Heart right ventricle (tissue), 16 donors: ENCODE measurements around the gene TWF2. TPM values are rescaled to one million over a fixed set of nuclear protein-coding genes. Genes with fewer than 3 reads are reported as not detected.

ENCODE experiments used
- ATAC-seq, 8 donors: fragments of 200-7000 bp; cut with Tn5 transposase; one replicate each; pipeline ENCODE4 v1.9.1; 2020; ENCODE audit warnings: mild to moderate bottlenecking in 8 of 8, moderate library complexity in 8 of 8, moderate number of reproducible peaks in 1 of 8
- DNase-seq, 2 donors: peaks; one replicate each; pipeline ENCODE4 v3.0.0-alpha.2; 2020
- H3K27ac ChIP-seq, 10 donors: fragments of 200-600 bp; sonication (generic) in 2 of 10; one replicate each; pipeline versions ENCODE4 v1.5.0 to v1.8.0; 2020 to 2022; ENCODE audit warnings: mild to moderate bottlenecking in 3 of 10
- H3K27me3 ChIP-seq, 7 donors: fragments of 200-600 bp; one replicate each; pipeline ENCODE4 v1.8.0; 2021 to 2022; ENCODE audit warnings: mild to moderate bottlenecking in 2 of 7
- H3K36me3 ChIP-seq, 9 donors: fragments of 200-600 bp; sonication (generic) in 1 of 9; one replicate each; pipeline versions ENCODE4 v1.5.0 to v1.8.0; 2020 to 2022; ENCODE audit warnings: mild to moderate bottlenecking in 2 of 9
- H3K4me1 ChIP-seq, 9 donors: fragments of 200-600 bp; sonication (generic) in 1 of 9; one replicate each; pipeline versions ENCODE4 v1.5.0 to v1.8.0; 2020 to 2022; ENCODE audit warnings: mild to moderate bottlenecking in 4 of 9
- H3K4me3 ChIP-seq, 10 donors: fragments of 200-600 bp; sonication (generic) in 2 of 10; one replicate each; pipeline versions ENCODE4 v1.5.0 to v1.8.0; 2020 to 2022; ENCODE audit warnings: mild to moderate bottlenecking in 7 of 10, moderate library complexity in 2 of 10
- H3K9me3 ChIP-seq, 11 donors: fragments of 200-600 bp in 10 of 11; sonication (generic) in 2 of 11; one replicate each; pipeline versions ENCODE4 v1.5.0 to v1.8.0; 2013 to 2022; ENCODE audit warnings: mild to moderate bottlenecking in 2 of 11, control low read depth in 1 of 11, moderate library complexity in 1 of 11
- WGBS, 2 donors: extraction: QIAGEN DNeasy Blood & Tissue Kit; methylation state at CpG; one replicate each; pipeline ENCODE4 v1.1.7; 2013; ENCODE audit warnings: inconsistent platforms in 1 of 2; 5-methylcytosine and 5-hydroxymethylcytosine counted together
- intact Hi-C, 10 donors: fragments of 100-400 bp; cut with DNase I; formaldehyde crosslinking; loops; one replicate each; pipeline versions ENCODE4 v1.11.1 to v1.14.2; 2022
- polyA plus RNA-seq, 2 donors: library from polyadenylated mRNA; stranded (reverse); fragments of 200-250 nt; gene quantifications; one replicate each; pipeline ENCODE4 v1.2.3, GENCODE V29; 2013
- total RNA-seq, 10 donors: library from RNA; stranded (reverse); fragmentation: NEBNext Ultra II Directional in 3 of 10; extraction: Animal tissue kit (Norgen Biotek cat#: 25700) in 3 of 10; gene quantifications; one replicate each; pipeline versions ENCODE4 v1.2.1 to v1.2.4, GENCODE V29; 2021 to 2023
- TF ChIP-seq, protein P1 (sequence below), 9 donors: fragments of 200-600 bp; sonication (generic) in 2 of 9; IDR thresholded peaks; one replicate each; pipeline versions ENCODE4 v1.5.0 to v1.8.0; 2021 to 2022; ENCODE audit warnings: antibody characterized with exemption in 9 of 9, mild to moderate bottlenecking in 5 of 9, moderate library complexity in 1 of 9
- donor health status: Arrhythmogenic right ventricular cardiomyopathy.
- donor health status: ischemic (EF 13 %, LVEDD 7.1; RV severe dilation, severe dysfunction).
- donor health status: healthy with polysubstance abuse.
- donor health status: DM: no; HTN: yes; CAD: no.
- donor health status: DM: no; HTN: no; CAD: no.
- donor health status: ischemic (EF 25% LVEDD 6.9; RV normal size, moderate dysfunction).
- donor health status: ischemic (EF 25% LVEDD 5.7; RV mildly dilated, moderate dysfunction).
- donor health status: healthy.
- donor health status: DM: yes; HTN: yes; CAD: no.
- donor health status: Ischemic cardiomyopathy.
- donor health status: ischemic (EF 35%, LVEDD 5.7; RV mildly dilated, moderate dysfunction).
- donor health status: nonischemic (EF 11% LVEDD 7.7; RV severe dilation, severe dysfunction).
- donor health status: DM: yes; HTN: yes; CAD: no.
- donor health status: PGD.
- donor health status: ischemic (EF 29% LVEDD 5.4; RV normal size, mild dysfunction).
- donor health status: nonischemic (EF 23%, LVEDD 6.1; RV moderate dilation, normal function).

The TWF2 gene
- total and polyA plus RNA-seq, 12 donors, result 44.7 to 148 (median 96.0) TPM

DNA sequence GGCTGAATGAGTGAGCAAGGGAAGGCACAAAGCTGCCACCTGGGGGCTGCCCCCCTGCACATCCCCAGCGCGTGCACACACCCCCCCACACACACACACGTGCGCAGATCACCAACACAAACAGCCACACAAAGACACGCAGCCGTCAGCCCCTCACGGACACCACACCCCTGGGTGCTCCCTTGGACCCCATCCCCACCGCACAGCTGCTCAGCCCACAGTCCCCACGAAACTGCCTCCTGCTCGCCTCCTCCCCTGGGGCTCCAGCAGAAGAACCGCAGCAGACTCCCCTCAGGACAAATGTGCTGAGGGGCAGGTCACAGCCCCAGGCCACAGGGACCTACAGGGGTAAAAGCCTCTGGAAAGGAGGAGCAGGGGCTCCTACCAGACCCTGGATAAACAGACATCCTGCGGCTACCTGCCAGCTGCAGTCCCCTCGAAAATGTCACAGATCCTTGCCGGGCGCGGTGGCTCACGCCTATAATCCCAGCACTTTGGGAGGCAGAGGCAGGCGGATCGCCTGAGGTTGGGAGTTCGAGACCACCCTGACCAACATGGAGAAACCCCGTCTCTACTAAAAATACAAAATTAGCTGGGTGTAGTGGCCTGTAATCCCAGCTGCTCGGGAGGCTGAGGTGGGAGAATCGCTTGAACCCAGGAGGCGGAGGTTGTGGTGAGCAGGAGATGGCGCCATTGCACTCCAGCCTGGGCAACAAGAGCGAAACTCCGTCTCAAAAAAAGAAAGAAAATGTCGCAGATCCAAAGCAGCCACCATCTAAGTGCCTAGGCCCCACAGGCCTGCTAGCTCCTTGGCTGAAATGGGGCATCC, 6.5 kb downstream of the TWF2 start:
- peak overlapping the region in 7 of 10 donors; percentile 1 to 49 (median 33) for H3K4me3 ChIP-seq
- H3K4me1 ChIP-seq, result peaks cover 19 to 59% (median 48%) of the 10 kb centered on the region in 9 donors
- intact Hi-C loops, result loop anchor here in 4 of 10 donors (2.0 to 10.0 kb wide), 6 partner anchors 44 to 222 kb away; partner anchors contain the start of genes NISCH (in 1 of the 4), TNNC1 (in 1 of the 4) and WDR82 (in 1 of the 4)
- DNase-seq, result no peak
- peak overlapping the region in 8 of 10 donors; percentile 44 to 96 (median 93) for H3K27ac ChIP-seq
- no peaks in the 10 kb centered on the region for H3K27me3 ChIP-seq
- 85 to 89% methylated on average over 28 of the region's 28 CpGs for whole genome bisulfite sequencing, 2 donors
- H3K9me3 ChIP-seq, result no peaks in the 10 kb centered on the region
- TF ChIP-seq, protein P1, sequence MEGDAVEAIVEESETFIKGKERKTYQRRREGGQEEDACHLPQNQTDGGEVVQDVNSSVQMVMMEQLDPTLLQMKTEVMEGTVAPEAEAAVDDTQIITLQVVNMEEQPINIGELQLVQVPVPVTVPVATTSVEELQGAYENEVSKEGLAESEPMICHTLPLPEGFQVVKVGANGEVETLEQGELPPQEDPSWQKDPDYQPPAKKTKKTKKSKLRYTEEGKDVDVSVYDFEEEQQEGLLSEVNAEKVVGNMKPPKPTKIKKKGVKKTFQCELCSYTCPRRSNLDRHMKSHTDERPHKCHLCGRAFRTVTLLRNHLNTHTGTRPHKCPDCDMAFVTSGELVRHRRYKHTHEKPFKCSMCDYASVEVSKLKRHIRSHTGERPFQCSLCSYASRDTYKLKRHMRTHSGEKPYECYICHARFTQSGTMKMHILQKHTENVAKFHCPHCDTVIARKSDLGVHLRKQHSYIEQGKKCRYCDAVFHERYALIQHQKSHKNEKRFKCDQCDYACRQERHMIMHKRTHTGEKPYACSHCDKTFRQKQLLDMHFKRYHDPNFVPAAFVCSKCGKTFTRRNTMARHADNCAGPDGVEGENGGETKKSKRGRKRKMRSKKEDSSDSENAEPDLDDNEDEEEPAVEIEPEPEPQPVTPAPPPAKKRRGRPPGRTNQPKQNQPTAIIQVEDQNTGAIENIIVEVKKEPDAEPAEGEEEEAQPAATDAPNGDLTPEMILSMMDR (IDR thresholded peaks at IDR 0.05), result peak in 5 of 9 donors; percentile 16 to 38 (median 27)
- H3K36me3 ChIP-seq, result peaks cover 0 to 81% (median 54%) of the 10 kb centered on the region in 9 donors
- ATAC-seq, result no peak

DNA sequence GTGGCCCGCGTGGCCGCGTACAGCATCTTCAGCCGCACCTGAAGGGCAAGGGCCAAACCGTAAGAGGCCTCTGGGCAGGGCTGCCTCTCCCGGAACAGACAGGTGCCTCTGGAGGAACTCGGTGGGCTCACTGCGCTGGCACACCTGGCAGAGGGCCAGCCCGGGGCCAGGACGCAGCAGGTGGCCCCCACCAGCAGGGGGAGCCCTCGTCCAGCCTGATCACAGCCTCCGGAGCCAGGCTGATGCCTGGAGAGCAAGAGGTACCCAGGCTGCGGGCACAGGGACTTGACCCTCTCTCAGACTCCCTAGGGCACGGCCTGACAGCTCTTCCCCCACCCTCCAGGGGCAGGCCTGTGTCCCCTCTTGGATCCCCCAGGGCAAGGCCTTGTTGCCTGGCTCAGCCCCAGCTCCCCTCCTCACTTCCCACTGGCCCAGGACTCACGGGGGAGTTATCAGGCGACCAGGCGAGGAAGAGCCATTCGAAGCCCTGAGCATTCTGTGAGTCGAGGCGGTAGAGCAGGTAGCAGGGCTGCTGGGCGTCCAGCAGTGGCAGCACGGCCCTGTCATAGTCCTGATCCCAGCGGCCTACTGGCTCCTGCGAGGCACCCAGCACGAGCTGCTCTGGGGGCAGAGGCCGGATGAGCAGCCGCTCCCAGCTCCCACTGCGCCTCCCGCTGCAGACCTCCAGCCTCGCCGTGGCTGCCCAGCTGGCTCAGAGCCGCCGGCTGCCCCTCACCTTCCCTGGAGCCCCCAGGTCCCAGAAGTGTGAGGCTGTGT, 7.3 kb downstream of the TWF2 start:
- Histone ChIP-seq H3K4me3 (peak overlapping the region in 6 of 10 donors; percentile 5 to 49 (median 28)), H3K27me3 (no peaks in the 10 kb centered on the region), H3K9me3 (no peaks in the 10 kb centered on the region), H3K4me1 (peaks cover 12 to 51% (median 40%) of the 10 kb centered on the region in 9 donors), H3K36me3 (peaks cover 0 to 89% (median 54%) of the 10 kb centered on the region in 9 donors), H3K27ac (peak overlapping the region in 4 of 10 donors; percentile 25 to 93 (median 33))
- intact Hi-C loops, result loop anchor here in 5 of 10 donors (2.0 to 10.0 kb wide), 7 partner anchors 45 to 223 kb away; partner anchors contain the start of genes NISCH (in 1 of the 5), TNNC1 (in 1 of the 5) and WDR82 (in 1 of the 5)
- whole genome bisulfite sequencing, 2 donors, result 74 to 77% methylated on average over 34 of the region's 34 CpGs
- TF ChIP-seq, protein P1 (IDR thresholded peaks at IDR 0.05), result peak; percentile 80 to 98 (median 84)
- peak in 6 of 8 donors; percentile 5 to 38 (median 20) for ATAC-seq
- peak; percentile 63 to 82 for DNase-seq

DNA sequence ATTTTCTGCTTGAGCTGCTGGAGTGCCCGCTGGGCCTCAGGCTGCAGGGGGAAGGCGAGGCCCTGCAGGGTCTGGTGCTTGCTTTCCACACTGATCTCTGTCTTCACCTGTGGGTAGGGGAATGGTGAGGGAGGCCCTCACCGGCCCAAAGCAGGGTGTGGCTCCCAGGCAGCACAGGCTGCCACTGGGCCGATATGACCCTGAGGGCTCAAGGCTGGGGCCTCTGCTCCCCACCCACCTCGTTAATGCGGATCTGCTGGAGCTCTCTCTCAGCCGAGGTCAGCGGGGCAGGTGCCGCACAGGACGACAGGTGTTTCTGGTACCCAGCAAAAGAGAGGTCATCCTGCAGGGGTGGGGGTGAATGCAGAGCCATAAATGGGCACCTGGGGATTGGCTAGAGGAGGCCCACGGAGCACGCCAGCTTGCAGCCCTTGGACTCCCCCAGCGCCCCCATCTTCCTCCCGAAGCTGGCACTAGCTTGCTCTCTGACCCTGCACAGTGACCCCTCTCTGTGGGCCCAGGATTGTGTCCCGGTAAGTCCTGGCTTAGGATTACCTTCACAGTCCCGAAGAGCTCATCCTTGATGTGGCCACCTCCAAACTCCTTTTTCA, 8.0 kb downstream of the TWF2 start:
- Histone ChIP-seq H3K36me3 (peaks cover 0 to 89% (median 54%) of the 10 kb centered on the region in 9 donors), H3K27ac (peak overlapping the region in 1 of 10 donors; percentile 36), H3K4me1 (peaks cover 6 to 45% (median 34%) of the 10 kb centered on the region in 9 donors), H3K4me3 (no peak overlapping the region), H3K27me3 (no peaks in the 10 kb centered on the region), H3K9me3 (no peaks in the 10 kb centered on the region)
- WGBS, 2 donors, result 92% methylated on average over 16 of the region's 16 CpGs
- intact Hi-C loops, result loop anchor here in 5 of 10 donors (2.0 to 10.0 kb wide), 6 partner anchors 46 to 224 kb away; partner anchors contain the start of genes NISCH (in 1 of the 5), TNNC1 (in 1 of the 5) and WDR82 (in 1 of the 5)
- DNase-seq, result no peak
- TF ChIP-seq, protein P1 (IDR thresholded peaks at IDR 0.05), result no peak
- no peak for ATAC-seq
